Measurements from ENCODE around the gene COL26A1.
"Not testable (repeated sequence)": the region's sequence is repeated elsewhere in the genome, so short reads cannot be mapped to it uniquely, and the experiment has no call there.

Gene COL26A1

GRCh38 chr7:101494602-101495329 is 132.1 kb downstream of the COL26A1 start:
- H3K36me3 ChIP-seq (ENCODE audit: control insufficient read depth, insufficient read depth, low read length) = no peaks in the 10 kb centered on the region
- 48 to 68% methylated on average over 8 to 11 of the region's 15 CpGs for WGBS, 2 experiments (ENCODE audit: insufficient coverage in 2 of 2)
- no peaks in the 10 kb centered on the region for H3K4me1 ChIP-seq (ENCODE audit: control insufficient read depth, insufficient read depth, low read length, poor library complexity, severe bottlenecking)
- H3K9me3 ChIP-seq (ENCODE audit: control insufficient read depth, low read length) = no peaks in the 10 kb centered on the region
- no peak overlapping the region for H3K27ac ChIP-seq (ENCODE audit: low read depth, low read length, severe bottlenecking)
- H3K4me3 ChIP-seq (ENCODE audit: extremely low read depth, insufficient read depth, low read length, poor library complexity, severe bottlenecking) = no peak overlapping the region

- H3K9me3 ChIP-seq (ENCODE audit: control insufficient read depth, low read length) = no peaks in the 10 kb centered on the region
- no peaks in the 10 kb centered on the region for H3K4me1 ChIP-seq (ENCODE audit: control insufficient read depth, insufficient read depth, low read length, poor library complexity, severe bottlenecking)
- H3K27ac ChIP-seq (ENCODE audit: low read depth, low read length, severe bottlenecking) = no peak overlapping the region
- H3K36me3 ChIP-seq (ENCODE audit: control insufficient read depth, insufficient read depth, low read length) = no peaks in the 10 kb centered on the region
- 80 to 92% methylated on average over 7 to 8 of the region's 8 CpGs for WGBS, 2 experiments (ENCODE audit: insufficient coverage in 2 of 2)
- no peak overlapping the region for H3K4me3 ChIP-seq (ENCODE audit: extremely low read depth, insufficient read depth, low read length, poor library complexity, severe bottlenecking)
Measured at GRCh38 chr7:101496017-101496416, 133.3 kb downstream of the COL26A1 start.

- 92 to 100% methylated on average over 2 of the region's 2 CpGs for WGBS, 2 experiments (ENCODE audit: insufficient coverage in 2 of 2)
- Histone ChIP-seq H3K36me3 (ENCODE audit: control insufficient read depth, insufficient read depth, low read length) (no peaks in the 10 kb centered on the region), H3K27ac (ENCODE audit: low read depth, low read length, severe bottlenecking) (no peak overlapping the region), H3K4me3 (ENCODE audit: extremely low read depth, insufficient read depth, low read length, poor library complexity, severe bottlenecking) (no peak overlapping the region), H3K4me1 (ENCODE audit: control insufficient read depth, insufficient read depth, low read length, poor library complexity, severe bottlenecking) (no peaks in the 10 kb centered on the region), H3K9me3 (ENCODE audit: control insufficient read depth, low read length) (no peaks in the 10 kb centered on the region)
Measured at GRCh38 chr7:101501351-101501750, 138.7 kb downstream of the COL26A1 start.

GRCh38 chr7:101502466-101503098 is 139.9 kb downstream of the COL26A1 start:
- H3K27ac ChIP-seq (ENCODE audit: low read depth, low read length, severe bottlenecking) = no peak overlapping the region
- H3K9me3 ChIP-seq (ENCODE audit: control insufficient read depth, low read length) = no peaks in the 10 kb centered on the region
- no peaks in the 10 kb centered on the region for H3K4me1 ChIP-seq (ENCODE audit: control insufficient read depth, insufficient read depth, low read length, poor library complexity, severe bottlenecking)
- no peak overlapping the region for H3K4me3 ChIP-seq (ENCODE audit: extremely low read depth, insufficient read depth, low read length, poor library complexity, severe bottlenecking)
- 89 to 95% methylated on average over 7 to 9 of the region's 9 CpGs for WGBS, 2 experiments (ENCODE audit: insufficient coverage in 2 of 2)
- H3K36me3 ChIP-seq (ENCODE audit: control insufficient read depth, insufficient read depth, low read length) = no peaks in the 10 kb centered on the region

GRCh38 chr7:101505510-101505909 is 142.8 kb downstream of the COL26A1 start:
- not testable (repeated sequence) for H3K4me3 ChIP-seq (ENCODE audit: extremely low read depth, insufficient read depth, low read length, poor library complexity, severe bottlenecking); H3K4me1 ChIP-seq (ENCODE audit: control insufficient read depth, insufficient read depth, low read length, poor library complexity, severe bottlenecking); H3K27ac ChIP-seq (ENCODE audit: low read depth, low read length, severe bottlenecking); H3K36me3 ChIP-seq (ENCODE audit: control insufficient read depth, insufficient read depth, low read length); H3K9me3 ChIP-seq (ENCODE audit: control insufficient read depth, low read length)
- 97 to 98% methylated on average over 6 to 7 of the region's 7 CpGs for WGBS, 2 experiments (ENCODE audit: insufficient coverage in 2 of 2)

GRCh38 chr7:101506531-101506930 is 143.9 kb downstream of the COL26A1 start:
- 85 to 87% methylated on average over 5 of the region's 5 CpGs for WGBS, 2 experiments (ENCODE audit: insufficient coverage in 2 of 2)
- Histone ChIP-seq H3K4me1 (ENCODE audit: control insufficient read depth, insufficient read depth, low read length, poor library complexity, severe bottlenecking) (no peaks in the 10 kb centered on the region), H3K36me3 (ENCODE audit: control insufficient read depth, insufficient read depth, low read length) (no peaks in the 10 kb centered on the region), H3K4me3 (ENCODE audit: extremely low read depth, insufficient read depth, low read length, poor library complexity, severe bottlenecking) (no peak overlapping the region), H3K9me3 (ENCODE audit: control insufficient read depth, low read length) (no peaks in the 10 kb centered on the region), H3K27ac (ENCODE audit: low read depth, low read length, severe bottlenecking) (no peak overlapping the region)

- Histone ChIP-seq H3K4me3 (ENCODE audit: extremely low read depth, insufficient read depth, low read length, poor library complexity, severe bottlenecking) (no peak overlapping the region), H3K4me1 (ENCODE audit: control insufficient read depth, insufficient read depth, low read length, poor library complexity, severe bottlenecking) (no peaks in the 10 kb centered on the region), H3K36me3 (ENCODE audit: control insufficient read depth, insufficient read depth, low read length) (no peaks in the 10 kb centered on the region), H3K9me3 (ENCODE audit: control insufficient read depth, low read length) (no peaks in the 10 kb centered on the region), H3K27ac (ENCODE audit: low read depth, low read length, severe bottlenecking) (no peak overlapping the region)
- 86 to 100% methylated on average over 2 of the region's 6 CpGs for WGBS, 2 experiments (ENCODE audit: insufficient coverage in 2 of 2)
Measured at GRCh38 chr7:101507327-101507726, 144.7 kb downstream of the COL26A1 start.

GRCh38 chr7:101507791-101508252 is 145.1 kb downstream of the COL26A1 start:
- no peaks in the 10 kb centered on the region for H3K4me1 ChIP-seq (ENCODE audit: control insufficient read depth, insufficient read depth, low read length, poor library complexity, severe bottlenecking)
- no peak overlapping the region for H3K27ac ChIP-seq (ENCODE audit: low read depth, low read length, severe bottlenecking)
- H3K36me3 ChIP-seq (ENCODE audit: control insufficient read depth, insufficient read depth, low read length) = no peaks in the 10 kb centered on the region
- WGBS, 2 experiments (ENCODE audit: insufficient coverage in 2 of 2) = 8 to 76% methylated on average over 2 to 4 of the region's 9 CpGs
- H3K9me3 ChIP-seq (ENCODE audit: control insufficient read depth, low read length) = no peaks in the 10 kb centered on the region
- no peak overlapping the region for H3K4me3 ChIP-seq (ENCODE audit: extremely low read depth, insufficient read depth, low read length, poor library complexity, severe bottlenecking)

GRCh38 chr7:101510297-101510696 is 147.6 kb downstream of the COL26A1 start:
- no peaks in the 10 kb centered on the region for H3K4me1 ChIP-seq (ENCODE audit: control insufficient read depth, insufficient read depth, low read length, poor library complexity, severe bottlenecking)
- H3K36me3 ChIP-seq (ENCODE audit: control insufficient read depth, insufficient read depth, low read length) = no peaks in the 10 kb centered on the region
- WGBS, 2 experiments (ENCODE audit: insufficient coverage in 2 of 2) = 83 to 89% methylated on average over 5 of the region's 5 CpGs
- H3K27ac ChIP-seq (ENCODE audit: low read depth, low read length, severe bottlenecking) = no peak overlapping the region
- no peaks in the 10 kb centered on the region for H3K9me3 ChIP-seq (ENCODE audit: control insufficient read depth, low read length)
- H3K4me3 ChIP-seq (ENCODE audit: extremely low read depth, insufficient read depth, low read length, poor library complexity, severe bottlenecking) = no peak overlapping the region

GRCh38 chr7:101511965-101512364 is 149.3 kb downstream of the COL26A1 start:
- Histone ChIP-seq H3K4me3 (ENCODE audit: extremely low read depth, insufficient read depth, low read length, poor library complexity, severe bottlenecking) (no peak overlapping the region), H3K36me3 (ENCODE audit: control insufficient read depth, insufficient read depth, low read length) (no peaks in the 10 kb centered on the region), H3K9me3 (ENCODE audit: control insufficient read depth, low read length) (no peaks in the 10 kb centered on the region), H3K27ac (ENCODE audit: low read depth, low read length, severe bottlenecking) (no peak overlapping the region), H3K4me1 (ENCODE audit: control insufficient read depth, insufficient read depth, low read length, poor library complexity, severe bottlenecking) (no peaks in the 10 kb centered on the region)
- WGBS, 2 experiments (ENCODE audit: insufficient coverage in 2 of 2) = 87 to 100% methylated on average over 4 to 5 of the region's 5 CpGs

GRCh38 chr7:101516851-101517250 is 154.2 kb downstream of the COL26A1 start:
- Histone ChIP-seq H3K4me3 (ENCODE audit: extremely low read depth, insufficient read depth, low read length, poor library complexity, severe bottlenecking) (no peak overlapping the region), H3K9me3 (ENCODE audit: control insufficient read depth, low read length) (no peaks in the 10 kb centered on the region), H3K27ac (ENCODE audit: low read depth, low read length, severe bottlenecking) (no peak overlapping the region), H3K4me1 (ENCODE audit: control insufficient read depth, insufficient read depth, low read length, poor library complexity, severe bottlenecking) (no peaks in the 10 kb centered on the region), H3K36me3 (ENCODE audit: control insufficient read depth, insufficient read depth, low read length) (no peaks in the 10 kb centered on the region)
- WGBS, 2 experiments (ENCODE audit: insufficient coverage in 2 of 2) = 69 to 80% methylated on average over 9 of the region's 9 CpGs

All from mesodermal cell (in vitro differentiated cells).